Activated B cell treated with CpG ODN at 0.5 μM for 24 hours (primary cell): ENCODE measurements around the gene SGSH. TPM values are rescaled to one million over a fixed set of nuclear protein-coding genes. Genes with fewer than 3 reads are reported as not detected.

Experiments
- ATAC-seq: fragments of 200-7000 bp; cut with Tn5 transposase; one replicate; pipeline ENCODE4 v1.10.0; 2021; ENCODE audit warnings: low read depth, mild to moderate bottlenecking, moderate library complexity
- CTCF ChIA-PET: fragments of 350-600 bp; sonication (Branson Sonifier 250); formaldehyde crosslinking; loops from one replicate; lab custom pipeline; 2021; ENCODE audit warnings: antibody characterized with exemption; lab: Charles Lee
- POLR2A ChIA-PET: fragments of 350-600 bp; sonication (Branson Sonifier 250); formaldehyde crosslinking; loops from one replicate; lab custom pipeline; 2021; ENCODE audit warnings: antibody characterized with exemption; lab: Charles Lee
- DNase-seq: peaks from one replicate; pipeline ENCODE4 v3.0.0; 2022
- H3K27ac Mint-ChIP-seq: one replicate; pipeline ENCODE4 v1.8.0; 2020; ENCODE audit warnings: mixed read lengths
- H3K27me3 Mint-ChIP-seq: one replicate; pipeline ENCODE4 v1.8.0; 2021; ENCODE audit warnings: mixed read lengths
- H3K36me3 Mint-ChIP-seq: one replicate; pipeline ENCODE4 v1.8.0; 2021; ENCODE audit warnings: low read depth, mixed read lengths
- H3K4me1 Mint-ChIP-seq: one replicate; pipeline ENCODE4 v1.8.0; 2021; ENCODE audit warnings: mixed read lengths
- H3K4me3 Mint-ChIP-seq: one replicate; pipeline ENCODE4 v1.8.0; 2020; ENCODE audit warnings: mild to moderate bottlenecking, mixed read lengths
- H3K9me3 Mint-ChIP-seq: one replicate; pipeline ENCODE4 v1.8.0; 2020; ENCODE audit warnings: mixed read lengths
- CTCF ChIP-seq: fragments of 200-600 bp; IDR thresholded peaks from one replicate; pipeline ENCODE4 v1.8.0; 2022; ENCODE audit warnings: antibody characterized with exemption, mild to moderate bottlenecking
- intact Hi-C: fragments of 100-400 bp; cut with micrococcal nuclease; formaldehyde crosslinking; loops from one replicate; pipeline ENCODE4 v1.15.1; 2024
- total RNA-seq: library from RNA; stranded (reverse); gene quantifications from 2 replicates; pipeline ENCODE4 v1.2.3, GENCODE V29; 2022

Gene SGSH
- total RNA-seq, result 38.8 and 41.3 TPM in 2 replicates

- peaks cover 20% of the 10 kb centered on the region for H3K4me1 Mint-ChIP-seq
These were observed at the start of gene SGSH, which contains the start of gene SLC26A11 for GRCh38 chr17:80220054-80220735. SGSH (minus strand) TSS chr17:80220333; CDS start chr17:80220313, 20 bp downstream. SLC26A11 (plus strand) TSS chr17:80220427; CDS start chr17:80221561, 1,134 bp downstream.

GRCh38 chr17:80269405-80269807, 49.3 kb upstream of the SGSH start:
- Mint-ChIP-seq H3K4me3 (no peak overlapping the region), H3K9me3 (no peaks in the 10 kb centered on the region), H3K27me3 (no peaks in the 10 kb centered on the region), H3K4me1 (peaks cover 32% of the 10 kb centered on the region), H3K27ac (no peak overlapping the region), H3K36me3 (peaks cover 42% of the 10 kb centered on the region)
- DNase-seq (no peak), ATAC-seq (no peak)
- intact Hi-C loops, result no loop called here
- CTCF ChIA-PET, result no interaction called here
- TF ChIP-seq CTCF, result no peak
- POLR2A ChIA-PET, result no interaction called here

More at GRCh38 chr17:80220054-80220735, at the start of gene SGSH, which contains the start of gene SLC26A11:
- H3K4me3 Mint-ChIP-seq, result peak within 1 kb of the TSS; percentile 90
- TF ChIP-seq CTCF, result no peak
- peak within 1 kb of the TSS; percentile 92 for H3K27ac Mint-ChIP-seq
- peaks cover 23% of the 10 kb centered on the region for H3K36me3 Mint-ChIP-seq
- intact Hi-C loops, result no loop called here
- ChIA-PET POLR2A (interaction anchor here (0.7 to 1.7 kb wide), 4 partner anchors 31 to 1004 kb away, joined by 3 to 5 read pairs (median 3); partner anchors contain the start of gene RNF213), CTCF (interaction anchor here (0.7 to 2.8 kb wide), 2 partner anchors 24 to 33 kb away, joined by 3 to 10 read pairs; no protein-coding TSS in a partner anchor)
- peak; percentile 51 for ATAC-seq
- H3K9me3 Mint-ChIP-seq, result no peaks in the 10 kb centered on the region
- no peaks in the 10 kb centered on the region for H3K27me3 Mint-ChIP-seq
- DNase-seq, result peak; percentile 63

- POLR2A ChIA-PET, result no interaction called here
- H3K36me3 Mint-ChIP-seq, result peaks cover 37% of the 10 kb centered on the region
- no peak for DNase-seq
These were observed 48.3 kb upstream of the SGSH start for GRCh38 chr17:80268427-80268826.

DNA sequence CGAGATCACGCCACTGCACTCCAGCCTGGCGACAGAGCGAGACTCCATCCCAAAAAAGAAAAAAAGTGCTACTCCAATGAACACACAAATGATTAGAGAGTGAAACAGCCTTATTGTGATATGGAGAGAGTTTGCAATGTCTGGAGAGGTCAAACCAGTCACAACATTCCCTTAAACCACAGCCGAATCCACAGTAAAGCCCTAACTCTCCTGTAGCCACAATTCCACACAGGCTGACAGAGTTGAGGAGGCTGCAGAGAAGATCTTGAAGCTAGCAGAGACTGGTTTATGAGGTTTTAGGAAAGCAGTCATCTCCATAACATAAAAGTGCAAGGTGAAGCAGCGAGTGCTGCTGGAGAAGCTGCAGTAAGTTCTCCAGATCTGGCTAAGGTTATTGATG, 47.3 kb upstream of the SGSH start:
- Mint-ChIP-seq H3K27ac (peak overlapping the region; percentile 18), H3K36me3 (peaks cover 34% of the 10 kb centered on the region), H3K4me1 (peaks cover 42% of the 10 kb centered on the region), H3K27me3 (no peaks in the 10 kb centered on the region), H3K9me3 (no peaks in the 10 kb centered on the region), H3K4me3 (no peak overlapping the region)
- ATAC-seq (no peak), DNase-seq (no peak)
- POLR2A ChIA-PET, result no interaction called here
- no peak for TF ChIP-seq CTCF
- intact Hi-C loops, result no loop called here
- CTCF ChIA-PET, result no interaction called here

More at GRCh38 chr17:80268427-80268826, 48.3 kb upstream of the SGSH start:
- Mint-ChIP-seq H3K27ac (no peak overlapping the region), H3K9me3 (no peaks in the 10 kb centered on the region), H3K4me1 (peaks cover 35% of the 10 kb centered on the region), H3K4me3 (no peak overlapping the region), H3K27me3 (no peaks in the 10 kb centered on the region)
- intact Hi-C loops, result no loop called here
- no peak for TF ChIP-seq CTCF
- CTCF ChIA-PET, result no interaction called here
- ATAC-seq, result no peak
